A549 (cell line): ENCODE measurements around the gene S100A11. TPM values are rescaled to one million over a fixed set of nuclear protein-coding genes. Genes with fewer than 3 reads are reported as not detected.

ENCODE experiments used
- BHLHE40 ChIP-seq: IDR thresholded peaks from 2 replicates; pipeline ENCODE4 v1.6.1; 2012; ENCODE audit warnings: low read depth, low read length, inconsistent platforms
- CBX2 ChIP-seq: fragments of 200-600 bp; sonication (generic); IDR thresholded peaks from 2 replicates; pipeline ENCODE4 v1.6.1; 2016; ENCODE audit warnings: low read depth, mild to moderate bottlenecking, borderline replicate concordance
- CBX8 ChIP-seq: fragments of 200-600 bp; sonication (generic); IDR thresholded peaks from 2 replicates; pipeline ENCODE4 v1.6.1; 2016
- CEBPB ChIP-seq, 2 experiments: fragments of >200 bp in 1 of 2; sonication (Bioruptor Twin) in 1 of 2; formaldehyde crosslinking in 1 of 2; IDR thresholded peaks; 2 replicates each; pipeline ENCODE4 v1.6.1; 2012 to 2016
- CHD2 ChIP-seq: fragments of 150-350 bp; IDR thresholded peaks from 2 replicates; pipeline ENCODE4 v1.6.1; 2014; ENCODE audit warnings: low read length; ENCODE audit not compliant: partially characterized antibody
- CTCF ChIP-seq: fragments of >200 bp; sonication (Bioruptor Twin); formaldehyde crosslinking; IDR thresholded peaks from 3 replicates; pipeline ENCODE4 v1.5.1; 2016
- EHMT2 ChIP-seq: fragments of 200-600 bp; sonication (generic); IDR thresholded peaks from 2 replicates; pipeline ENCODE4 v1.6.1; 2016; ENCODE audit warnings: antibody characterized with exemption, low read depth, mild to moderate bottlenecking, moderate library complexity
- ELK1 ChIP-seq: fragments of 150-350 bp; IDR thresholded peaks from 2 replicates; pipeline ENCODE4 v1.6.1; 2014; ENCODE audit warnings: low read depth, mild to moderate bottlenecking, low read length
- EP300 ChIP-seq, 2 experiments: fragments of >200 bp; sonication (Bioruptor Twin); formaldehyde crosslinking; IDR thresholded peaks; 2 replicates in 1 of 2; 3 replicates in 1 of 2; pipeline ENCODE4 v1.6.1; 2016 to 2017
- ESRRA ChIP-seq: fragments of 150-350 bp; IDR thresholded peaks from 2 replicates; pipeline ENCODE4 v1.6.1; 2014; ENCODE audit warnings: mild to moderate bottlenecking, low read length, borderline replicate concordance
- FOSL2 ChIP-seq, 2 experiments: fragments of 450-650 bp in 1 of 2; fragments of >200 bp in 1 of 2; sonication (Bioruptor Twin) in 1 of 2; formaldehyde crosslinking; IDR thresholded peaks; 2 replicates each; pipeline versions ENCODE4 v1.5.0 to v1.6.1; 2016 to 2020; ENCODE audit warnings: mild to moderate bottlenecking in 1 of 2, moderate library complexity in 1 of 2
- FOXS1 ChIP-seq: fragments of 250-450 bp; sonication (Bioruptor Pico); IDR thresholded peaks from 2 replicates; pipeline ENCODE4 v1.5.0; 2020; ENCODE audit warnings: mild to moderate bottlenecking, moderate library complexity
- GATA3 ChIP-seq: IDR thresholded peaks from 2 replicates; pipeline ENCODE4 v1.6.1; 2012; ENCODE audit warnings: borderline replicate concordance
- HDAC2 ChIP-seq: fragments of 200-600 bp; sonication (generic); IDR thresholded peaks from 2 replicates; pipeline ENCODE4 v1.6.1; 2016
- HEYL ChIP-seq: fragments of 250-450 bp; sonication (Bioruptor Pico); IDR thresholded peaks from 2 replicates; pipeline ENCODE4 v1.8.0; 2021; ENCODE audit warnings: mild to moderate bottlenecking, moderate library complexity
- HOXA7 ChIP-seq: fragments of 250-450 bp; sonication (Bioruptor Pico); IDR thresholded peaks from 2 replicates; pipeline ENCODE4 v1.5.0; 2020; ENCODE audit warnings: mild to moderate bottlenecking, moderate library complexity
- HOXB13 ChIP-seq: fragments of 250-450 bp; sonication (Bioruptor Pico); IDR thresholded peaks from 2 replicates; pipeline ENCODE4 v1.5.0; 2020; ENCODE audit warnings: low read depth, mild to moderate bottlenecking, moderate library complexity
- HOXB5 ChIP-seq: fragments of 250-450 bp; sonication (Bioruptor Pico); IDR thresholded peaks from 2 replicates; pipeline ENCODE4 v1.5.0; 2020; ENCODE audit warnings: mild to moderate bottlenecking, moderate library complexity
- JUNB ChIP-seq: fragments of >200 bp; sonication (Bioruptor Twin); formaldehyde crosslinking; IDR thresholded peaks from 2 replicates; pipeline ENCODE4 v1.6.1; 2016
- KDM1A ChIP-seq: fragments of 200-600 bp; sonication (generic); IDR thresholded peaks from 2 replicates; pipeline ENCODE4 v1.6.1; 2016; ENCODE audit warnings: low read depth, mild to moderate bottlenecking
- MAFK ChIP-seq: fragments of 450-650 bp; IDR thresholded peaks from 2 replicates; pipeline ENCODE4 v1.6.1; 2014; ENCODE audit not compliant: partially characterized antibody
- NFE2L2 ChIP-seq: fragments of 150-350 bp; conservative IDR thresholded peaks from 2 replicates; pipeline ENCODE4 v1.6.1; 2014; ENCODE audit warnings: low read length
- POLR2AphosphoS2 ChIP-seq: conservative IDR thresholded peaks from 2 replicates; pipeline ENCODE4 v1.6.1; 2012; ENCODE audit warnings: low read length, improper control_type of control experiment, inconsistent platforms
- RAD21 ChIP-seq, 2 experiments: fragments of >200 bp in 1 of 2; sonication (Bioruptor Twin) in 1 of 2; formaldehyde crosslinking in 1 of 2; IDR thresholded peaks in 1 of 2; conservative IDR thresholded peaks in 1 of 2; 2 replicates in 1 of 2; 3 replicates in 1 of 2; pipeline ENCODE4 v1.6.1; 2012 to 2018; ENCODE audit warnings: inconsistent platforms in 1 of 2
- RFX5 ChIP-seq: fragments of 450-650 bp; IDR thresholded peaks from 2 replicates; pipeline ENCODE4 v1.7.1; 2014; ENCODE audit warnings: antibody characterized with exemption, mild to moderate bottlenecking, moderate library complexity
- RNF2 ChIP-seq: fragments of 200-600 bp; sonication (generic); IDR thresholded peaks from 2 replicates; pipeline ENCODE4 v1.6.1; 2016; ENCODE audit warnings: low read depth, mild to moderate bottlenecking, antibody characterized with exemption, moderate library complexity, borderline replicate concordance
- SMC3 ChIP-seq: fragments of >200 bp; sonication (Bioruptor Twin); formaldehyde crosslinking; IDR thresholded peaks from 3 replicates; pipeline ENCODE4 v1.6.1; 2018; ENCODE audit warnings: inconsistent platforms
- SREBF2 ChIP-seq: fragments of 450-650 bp; IDR thresholded peaks from 2 replicates; pipeline ENCODE4 v1.6.1; 2014; ENCODE audit warnings: mild to moderate bottlenecking, moderate library complexity
- TFCP2L1 ChIP-seq: fragments of 250-450 bp; sonication (Bioruptor Pico); IDR thresholded peaks from 2 replicates; pipeline ENCODE4 v1.5.0; 2021; ENCODE audit warnings: mild to moderate bottlenecking
- ZC3H11A ChIP-seq: fragments of 450-650 bp; IDR thresholded peaks from 2 replicates; pipeline ENCODE4 v1.6.1; 2014; ENCODE audit warnings: antibody characterized with exemption, mild to moderate bottlenecking
- ZNF302 ChIP-seq: fragments of 250-450 bp; sonication (Bioruptor Pico); IDR thresholded peaks from 2 replicates; pipeline ENCODE4 v1.9.0; 2021; ENCODE audit warnings: inconsistent platforms, mild to moderate bottlenecking, moderate library complexity
- ZSCAN20 ChIP-seq: fragments of 250-450 bp; sonication (Bioruptor Pico); IDR thresholded peaks from 2 replicates; pipeline ENCODE4 v1.8.0; 2022; ENCODE audit warnings: mild to moderate bottlenecking, moderate library complexity
- polyA plus RNA-seq, 4 experiments: library from polyadenylated mRNA; depleted of rRNA in 3 of 4; stranded (reverse); fragments of >200 nt; fragmentation: RNase III in 1 of 4; extraction: RNeasy Plus Mini Kit Qiagen cat#74134 plus additional on column Dnase treatment in 1 of 4; gene quantifications; 2 replicates in 3 of 4; 3 replicates in 1 of 4; pipeline ENCODE4 v1.2.3, GENCODE V29; 2011 to 2017
- TF ChIP-seq, protein P1 (sequence below): fragments of >200 bp; sonication (Bioruptor Twin); formaldehyde crosslinking; IDR thresholded peaks from 3 replicates; pipeline ENCODE4 v1.6.1; 2016
- TF ChIP-seq, protein P2 (sequence below): fragments of 250-450 bp; sonication (Bioruptor Pico); IDR thresholded peaks from 2 replicates; pipeline ENCODE4 v1.5.0; 2020; ENCODE audit warnings: low read depth, mild to moderate bottlenecking, moderate library complexity
- TF ChIP-seq, protein P3 (sequence below): fragments of 450-650 bp; IDR thresholded peaks from 2 replicates; pipeline ENCODE4 v1.6.1; 2014; ENCODE audit warnings: antibody characterized with exemption
- TF ChIP-seq, protein P4 (sequence below): fragments of 250-450 bp; sonication (Bioruptor Pico); IDR thresholded peaks from 2 replicates; pipeline ENCODE4 v1.5.0; 2021; ENCODE audit warnings: mild to moderate bottlenecking, moderate library complexity, borderline replicate concordance
- TF ChIP-seq, protein P5 (sequence below): fragments of >200 bp; sonication (Bioruptor Twin); formaldehyde crosslinking; IDR thresholded peaks from 2 replicates; pipeline ENCODE4 v1.6.1; 2016

The S100A11 gene
- polyA plus RNA-seq, 2 of the 4 experiments (the other 2 are of a cell fraction): 671 to 1,531 TPM

GRCh38 chr1:151988405-151988923 lies 48.3 kb downstream of the S100A11 start (continued):
- TF ChIP-seq CTCF: no peak
- TF ChIP-seq CEBPB (IDR thresholded peaks at IDR 0.05): peak; percentile 81 to 98
- no peak for TF ChIP-seq CBX8
- TF ChIP-seq ZC3H11A: no peak
- peak; percentile 93 for TF ChIP-seq JUNB
- peak; percentile 28 for TF ChIP-seq SMC3
- TF ChIP-seq, protein P1, sequence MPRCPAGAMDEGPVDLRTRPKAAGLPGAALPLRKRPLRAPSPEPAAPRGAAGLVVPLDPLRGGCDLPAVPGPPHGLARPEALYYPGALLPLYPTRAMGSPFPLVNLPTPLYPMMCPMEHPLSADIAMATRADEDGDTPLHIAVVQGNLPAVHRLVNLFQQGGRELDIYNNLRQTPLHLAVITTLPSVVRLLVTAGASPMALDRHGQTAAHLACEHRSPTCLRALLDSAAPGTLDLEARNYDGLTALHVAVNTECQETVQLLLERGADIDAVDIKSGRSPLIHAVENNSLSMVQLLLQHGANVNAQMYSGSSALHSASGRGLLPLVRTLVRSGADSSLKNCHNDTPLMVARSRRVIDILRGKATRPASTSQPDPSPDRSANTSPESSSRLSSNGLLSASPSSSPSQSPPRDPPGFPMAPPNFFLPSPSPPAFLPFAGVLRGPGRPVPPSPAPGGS: peak; percentile 77; the same call in 2 of the 3 replicates
- TF ChIP-seq SREBF2: no peak
- TF ChIP-seq CHD2: no peak
- TF ChIP-seq RNF2: no peak
- TF ChIP-seq, protein P2, sequence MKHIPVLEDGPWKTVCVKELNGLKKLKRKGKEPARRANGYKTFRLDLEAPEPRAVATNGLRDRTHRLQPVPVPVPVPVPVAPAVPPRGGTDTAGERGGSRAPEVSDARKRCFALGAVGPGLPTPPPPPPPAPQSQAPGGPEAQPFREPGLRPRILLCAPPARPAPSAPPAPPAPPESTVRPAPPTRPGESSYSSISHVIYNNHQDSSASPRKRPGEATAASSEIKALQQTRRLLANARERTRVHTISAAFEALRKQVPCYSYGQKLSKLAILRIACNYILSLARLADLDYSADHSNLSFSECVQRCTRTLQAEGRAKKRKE: no peak
- TF ChIP-seq HDAC2: no peak
- TF ChIP-seq, protein P3, sequence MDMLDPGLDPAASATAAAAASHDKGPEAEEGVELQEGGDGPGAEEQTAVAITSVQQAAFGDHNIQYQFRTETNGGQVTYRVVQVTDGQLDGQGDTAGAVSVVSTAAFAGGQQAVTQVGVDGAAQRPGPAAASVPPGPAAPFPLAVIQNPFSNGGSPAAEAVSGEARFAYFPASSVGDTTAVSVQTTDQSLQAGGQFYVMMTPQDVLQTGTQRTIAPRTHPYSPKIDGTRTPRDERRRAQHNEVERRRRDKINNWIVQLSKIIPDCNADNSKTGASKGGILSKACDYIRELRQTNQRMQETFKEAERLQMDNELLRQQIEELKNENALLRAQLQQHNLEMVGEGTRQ: no peak
- TF ChIP-seq HOXA7 (CRISPR knock-in tag): 0 out of 2 replicates have a peak, but pooled peaks have one; percentile 22
- TF ChIP-seq ELK1: no peak
- peak; percentile 80 for TF ChIP-seq HOXB5
- TF ChIP-seq FOSL2 (IDR thresholded peaks at IDR 0.05): peak; percentile 92
- peak; percentile 97 for TF ChIP-seq FOSL2 (CRISPR knock-in tag; IDR thresholded peaks at IDR 0.05)
- TF ChIP-seq FOXS1 (CRISPR knock-in tag): no peak
- TF ChIP-seq EP300 (IDR thresholded peaks at IDR 0.05): peak; percentile 75 to 84; a peak in 3 of 5 replicates
- TF ChIP-seq MAFK: no peak
- no peak for TF ChIP-seq NFE2L2
- no peak for TF ChIP-seq CBX2
- TF ChIP-seq HEYL (CRISPR knock-in tag): no peak
- no peak for TF ChIP-seq EHMT2
- TF ChIP-seq BHLHE40: no peak
- TF ChIP-seq ZSCAN20 (CRISPR knock-in tag): no peak
- no peak for TF ChIP-seq RFX5
- TF ChIP-seq GATA3: peak; percentile 96
- TF ChIP-seq POLR2AphosphoS2: peak; percentile 78; the same call in 1 of the 2 replicates
- no peak for TF ChIP-seq KDM1A
- TF ChIP-seq TFCP2L1: no peak
- TF ChIP-seq ESRRA: no peak
- TF ChIP-seq, protein P4, sequence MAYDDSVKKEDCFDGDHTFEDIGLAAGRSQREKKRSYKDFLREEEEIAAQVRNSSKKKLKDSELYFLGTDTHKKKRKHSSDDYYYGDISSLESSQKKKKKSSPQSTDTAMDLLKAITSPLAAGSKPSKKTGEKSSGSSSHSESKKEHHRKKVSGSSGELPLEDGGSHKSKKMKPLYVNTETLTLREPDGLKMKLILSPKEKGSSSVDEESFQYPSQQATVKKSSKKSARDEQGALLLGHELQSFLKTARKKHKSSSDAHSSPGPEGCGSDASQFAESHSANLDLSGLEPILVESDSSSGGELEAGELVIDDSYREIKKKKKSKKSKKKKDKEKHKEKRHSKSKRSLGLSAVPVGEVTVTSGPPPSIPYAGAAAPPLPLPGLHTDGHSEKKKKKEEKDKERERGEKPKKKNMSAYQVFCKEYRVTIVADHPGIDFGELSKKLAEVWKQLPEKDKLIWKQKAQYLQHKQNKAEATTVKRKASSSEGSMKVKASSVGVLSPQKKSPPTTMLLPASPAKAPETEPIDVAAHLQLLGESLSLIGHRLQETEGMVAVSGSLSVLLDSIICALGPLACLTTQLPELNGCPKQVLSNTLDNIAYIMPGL (CRISPR knock-in tag): no peak
- TF ChIP-seq ZNF302 (CRISPR knock-in tag): no peak
- TF ChIP-seq, protein P5, sequence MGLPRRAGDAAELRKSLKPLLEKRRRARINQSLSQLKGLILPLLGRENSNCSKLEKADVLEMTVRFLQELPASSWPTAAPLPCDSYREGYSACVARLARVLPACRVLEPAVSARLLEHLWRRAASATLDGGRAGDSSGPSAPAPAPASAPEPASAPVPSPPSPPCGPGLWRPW: 0 out of 2 replicates have a peak, but pooled peaks have one; percentile 19
- peak in 1 of 2 experiments; percentile 32; a peak in 2 of 5 replicates for TF ChIP-seq RAD21 (conservative IDR thresholded peaks at IDR 0.05 in 1 of 2, IDR thresholded peaks at IDR 0.05 in 1 of 2)
- TF ChIP-seq HOXB13 (CRISPR knock-in tag): no peak
